HEK293T (cell line): ENCODE results near the gene FLT4.

Source experiments
- ARNT ChIP-seq: fragments of 450-650 bp; IDR thresholded peaks from 2 replicates; pipeline ENCODE4 v1.6.1; 2017; ENCODE audit warnings: mild to moderate bottlenecking
- BHLHE40 ChIP-seq: fragments of 450-650 bp; IDR thresholded peaks from 2 replicates; pipeline ENCODE4 v1.6.1; 2016; ENCODE audit warnings: mild to moderate bottlenecking, moderate library complexity, borderline replicate concordance
- ELF4 ChIP-seq: fragments of 450-650 bp; IDR thresholded peaks from 2 replicates; pipeline ENCODE4 v1.6.1; 2017; ENCODE audit warnings: antibody characterized with exemption
- FOXK2 ChIP-seq: fragments of 450-650 bp; IDR thresholded peaks from 2 replicates; pipeline ENCODE4 v1.6.1; 2016; ENCODE audit warnings: mild to moderate bottlenecking
- FOXM1 ChIP-seq: fragments of 450-650 bp; IDR thresholded peaks from 2 replicates; pipeline ENCODE4 v1.6.1; 2017; ENCODE audit warnings: mild to moderate bottlenecking, borderline replicate concordance
- L3MBTL2 ChIP-seq: fragments of 450-650 bp; conservative IDR thresholded peaks from 2 replicates; pipeline ENCODE4 v1.6.1; 2016; ENCODE audit warnings: mild to moderate bottlenecking
- SP1 ChIP-seq: fragments of 450-650 bp; IDR thresholded peaks from 2 replicates; pipeline ENCODE4 v1.6.1; 2017
- SUZ12 ChIP-seq: fragments of 450-650 bp; IDR thresholded peaks from 2 replicates; pipeline ENCODE4 v1.6.1; 2016; ENCODE audit warnings: mild to moderate bottlenecking
- TARDBP ChIP-seq: fragments of 450-650 bp; IDR thresholded peaks from 2 replicates; pipeline ENCODE4 v1.6.1; 2016
- ZNF384 ChIP-seq: fragments of 450-650 bp; IDR thresholded peaks from 2 replicates; pipeline ENCODE4 v1.6.1; 2016

DNA sequence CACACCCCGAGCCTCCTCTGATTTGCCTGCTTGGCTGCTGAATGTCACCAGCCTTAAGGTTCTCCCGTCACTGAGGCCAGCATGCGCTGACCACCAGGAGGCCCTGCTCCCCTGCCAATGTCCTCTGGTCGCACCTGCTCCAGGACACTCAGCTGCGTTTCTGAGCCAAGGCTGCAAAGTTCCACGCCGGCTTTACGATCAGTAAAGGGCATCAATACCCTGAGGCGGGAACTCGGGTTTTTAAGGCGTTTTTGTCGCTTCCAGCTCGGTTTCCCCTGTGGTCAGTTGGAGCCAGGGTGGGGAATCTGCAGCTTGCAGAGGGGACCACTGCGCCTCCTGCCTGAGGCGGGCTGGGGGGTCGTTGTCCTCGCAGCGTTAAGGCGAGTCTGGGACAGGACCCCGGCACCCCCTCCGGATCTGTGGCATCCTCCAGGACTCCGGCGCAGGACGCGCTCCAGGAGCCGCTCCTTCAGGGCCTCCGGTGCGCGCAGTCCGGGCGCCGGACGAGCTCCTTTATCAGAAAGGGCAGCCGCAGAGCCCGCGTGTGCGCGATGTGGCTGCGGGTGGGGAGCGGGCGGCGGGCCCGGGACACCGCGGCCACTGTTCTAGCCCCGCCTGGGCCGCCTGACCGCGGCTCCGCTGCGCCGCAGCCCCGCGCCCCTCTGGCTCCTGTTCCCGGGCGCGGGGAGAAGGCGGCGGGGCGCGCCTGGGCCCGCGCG lies 24.1 kb upstream of the FLT4 start:
- no peak for TF ChIP-seq FOXM1
- TF ChIP-seq BHLHE40: no peak
- TF ChIP-seq SUZ12: no peak
- no peak for TF ChIP-seq ZNF384
- TF ChIP-seq FOXK2: no peak
- TF ChIP-seq L3MBTL2: no peak
- TF ChIP-seq TARDBP: no peak
- no peak for TF ChIP-seq ARNT
- no peak for TF ChIP-seq SP1
- no peak for TF ChIP-seq ELF4
